ENCODE measurements around the gene AR.

- TF ChIP-seq CTCF (IDR thresholded peaks at IDR 0.05; ENCODE audit: control extremely low read depth in 1 of 3, insufficient read depth in 1 of 3, low read depth in 1 of 3, low read length in 3 of 3), result no peak
- no peak for TF ChIP-seq POLR2A (IDR thresholded peaks at IDR 0.05; ENCODE audit: control extremely low read depth in 1 of 2, low read depth in 2 of 2, low read length in 2 of 2)
- TF ChIP-seq TAF1 (IDR thresholded peaks at IDR 0.05; ENCODE audit: low read depth, low read length), result no peak
- no peak for TF ChIP-seq POLR2AphosphoS5 (IDR thresholded peaks at IDR 0.05; ENCODE audit: low read depth, low read length)
- no peak for TF ChIP-seq EP300 (IDR thresholded peaks at IDR 0.05; ENCODE audit: borderline replicate concordance in 1 of 2, low read depth in 2 of 2, low read length in 2 of 2)
- no peak for TF ChIP-seq SUZ12 (IDR thresholded peaks at IDR 0.05; ENCODE audit: low read length)
- TF ChIP-seq USF2 (IDR thresholded peaks at IDR 0.05; ENCODE audit: low read length), result no peak
- no peak for TF ChIP-seq SIX5 (IDR thresholded peaks at IDR 0.05; ENCODE audit: low read depth, low read length)
- TF ChIP-seq CREB1 (IDR thresholded peaks at IDR 0.05), result no peak
- TF ChIP-seq EZH2 (IDR thresholded peaks at IDR 0.05; ENCODE audit: low read depth, low read length, severe bottlenecking), result no peak
- TF ChIP-seq RFX5 (IDR thresholded peaks at IDR 0.05; ENCODE audit: borderline replicate concordance, low read depth, low read length), result no peak
- no peak for TF ChIP-seq MAFK (IDR thresholded peaks at IDR 0.05; ENCODE audit: low read depth, low read length)
- no peak for TF ChIP-seq ZNF274 (IDR thresholded peaks at IDR 0.05; ENCODE audit: borderline replicate concordance, extremely low read depth, low read length)
- no peak for TF ChIP-seq RAD21 (IDR thresholded peaks at IDR 0.05 in 1 of 2, conservative IDR thresholded peaks at IDR 0.05 in 1 of 2; ENCODE audit: low read depth in 2 of 2, low read length in 2 of 2)
Observed at GRCh38 chrX:67613996-67614395, 70.2 kb downstream of the AR start.

Measured in H1 (cell line).